Neuronal stem cell (in vitro differentiated cells): Measurements from ENCODE around the gene BCL2L15.
A peak's percentile ranks its signal among the peaks of the same experiment; 100 is the strongest.

Source experiments
- DNase-seq: peaks from one replicate; pipeline ENCODE4 v3.0.0-alpha.2; 2013; ENCODE audit warnings: low spot score
- H2AFZ ChIP-seq: one replicate; pipeline ENCODE4 v1.6.1; 2013; ENCODE audit warnings: mild to moderate bottlenecking, low read length, inconsistent platforms
- H2AK5ac ChIP-seq: 2 replicates; pipeline ENCODE4 v1.6.1; 2013; ENCODE audit warnings: low read depth, mild to moderate bottlenecking, inconsistent platforms, low read length, moderate library complexity, mixed read lengths
- H2BK120ac ChIP-seq: 2 replicates; pipeline ENCODE4 v1.6.1; 2013; ENCODE audit warnings: low read depth, mild to moderate bottlenecking, inconsistent platforms, low read length, moderate library complexity, mixed read lengths
- H2BK12ac ChIP-seq: one replicate; pipeline ENCODE4 v1.6.1; 2013; ENCODE audit warnings: low read length, inconsistent platforms
- H2BK15ac ChIP-seq: 2 replicates; pipeline ENCODE4 v1.6.1; 2013; ENCODE audit warnings: mild to moderate bottlenecking, low read length, inconsistent platforms, mixed read lengths
- H2BK5ac ChIP-seq: one replicate; pipeline ENCODE4 v1.6.1; 2013; ENCODE audit warnings: inconsistent platforms, mild to moderate bottlenecking, low read length, moderate library complexity
- H3K14ac ChIP-seq: one replicate; pipeline ENCODE4 v1.6.1; 2013; ENCODE audit warnings: low read length, inconsistent platforms
- H3K18ac ChIP-seq: 2 replicates; pipeline ENCODE4 v1.6.1; 2013; ENCODE audit warnings: low read length, inconsistent platforms
- H3K23ac ChIP-seq: 2 replicates; pipeline ENCODE4 v1.6.1; 2013; ENCODE audit warnings: low read depth, mild to moderate bottlenecking, mixed read lengths, low read length, inconsistent platforms; ENCODE audit not compliant: poor library complexity
- H3K27ac ChIP-seq: replicated peaks from 3 replicates; pipeline ENCODE4 v1.5.1; 2013; ENCODE audit warnings: low read length, inconsistent platforms
- H3K27me3 ChIP-seq, 3 experiments: 2 replicates each; pipeline ENCODE4 v1.6.1; 2013; ENCODE audit warnings: low read length in 3 of 3, mild to moderate bottlenecking in 2 of 3, inconsistent platforms in 1 of 3, low read depth in 1 of 3, mixed read lengths in 1 of 3, moderate library complexity in 1 of 3; ENCODE audit not compliant: control insufficient read depth in 3 of 3, insufficient read depth in 3 of 3
- H3K36me3 ChIP-seq, 2 donors: replicated peaks in 1 of 2; 2 replicates each; pipeline ENCODE4 v1.6.1; 2013; ENCODE audit warnings: low read length in 2 of 2; ENCODE audit not compliant: control insufficient read depth in 2 of 2, insufficient read depth in 2 of 2
- H3K4ac ChIP-seq: 2 replicates; pipeline ENCODE4 v1.6.1; 2013; ENCODE audit warnings: inconsistent platforms, mild to moderate bottlenecking, low read length, moderate library complexity
- H3K4me1 ChIP-seq, 2 donors: 1 replicate in 1 of 2; 2 replicates in 1 of 2; pipeline ENCODE4 v1.6.1; 2013; ENCODE audit warnings: low read length in 2 of 2, low read depth in 1 of 2; ENCODE audit not compliant: control insufficient read depth in 2 of 2, insufficient read depth in 1 of 2
- H3K4me2 ChIP-seq: one replicate; pipeline ENCODE4 v1.6.1; 2013; ENCODE audit warnings: mild to moderate bottlenecking, low read length, inconsistent platforms; ENCODE audit not compliant: insufficient read depth, poor library complexity, severe bottlenecking
- H3K4me3 ChIP-seq, 2 donors: 2 replicates each; pipeline ENCODE4 v1.5.1; 2013; ENCODE audit warnings: low read length in 2 of 2, mild to moderate bottlenecking in 2 of 2, inconsistent platforms in 1 of 2, moderate library complexity in 1 of 2
- H3K79me1 ChIP-seq: one replicate; pipeline ENCODE4 v1.6.1; 2013; ENCODE audit warnings: low read depth, mild to moderate bottlenecking, inconsistent platforms, low read length, moderate library complexity
- H3K9ac ChIP-seq: one replicate; pipeline ENCODE4 v1.6.1; 2013; ENCODE audit warnings: mild to moderate bottlenecking, low read depth, low read length, inconsistent platforms; ENCODE audit not compliant: poor library complexity
- H3K9me3 ChIP-seq, 2 donors: replicated peaks in 1 of 2; 2 replicates each; pipeline versions ENCODE3 to v1.6.1; 2013; ENCODE audit warnings: low read length in 2 of 2, mild to moderate bottlenecking in 2 of 2, inconsistent platforms in 1 of 2, low read depth in 1 of 2, mixed read lengths in 1 of 2, moderate library complexity in 1 of 2; ENCODE audit not compliant: control insufficient read depth in 2 of 2, insufficient read depth in 1 of 2
- H4K8ac ChIP-seq: one replicate; pipeline ENCODE4 v1.6.1; 2013; ENCODE audit warnings: low read depth, mild to moderate bottlenecking, inconsistent platforms, low read length, moderate library complexity
- H4K91ac ChIP-seq: one replicate; pipeline ENCODE4 v1.6.1; 2013; ENCODE audit warnings: low read length, low read depth, mild to moderate bottlenecking, inconsistent platforms; ENCODE audit not compliant: poor library complexity
- WGBS, 2 donors: extraction: QIAGEN DNeasy Blood & Tissue Kit; methylation state at CpG; one replicate each; pipeline ENCODE4 v1.1.7; 2013; ENCODE audit warnings: missing lambda C conversion rate in 2 of 2, mixed read lengths in 1 of 2; ENCODE audit not compliant: insufficient read length in 2 of 2, insufficient replicate concordance in 1 of 2; ENCODE audit errors: extremely low coverage in 2 of 2; 5-methylcytosine and 5-hydroxymethylcytosine counted together

The BCL2L15 gene

DNA sequence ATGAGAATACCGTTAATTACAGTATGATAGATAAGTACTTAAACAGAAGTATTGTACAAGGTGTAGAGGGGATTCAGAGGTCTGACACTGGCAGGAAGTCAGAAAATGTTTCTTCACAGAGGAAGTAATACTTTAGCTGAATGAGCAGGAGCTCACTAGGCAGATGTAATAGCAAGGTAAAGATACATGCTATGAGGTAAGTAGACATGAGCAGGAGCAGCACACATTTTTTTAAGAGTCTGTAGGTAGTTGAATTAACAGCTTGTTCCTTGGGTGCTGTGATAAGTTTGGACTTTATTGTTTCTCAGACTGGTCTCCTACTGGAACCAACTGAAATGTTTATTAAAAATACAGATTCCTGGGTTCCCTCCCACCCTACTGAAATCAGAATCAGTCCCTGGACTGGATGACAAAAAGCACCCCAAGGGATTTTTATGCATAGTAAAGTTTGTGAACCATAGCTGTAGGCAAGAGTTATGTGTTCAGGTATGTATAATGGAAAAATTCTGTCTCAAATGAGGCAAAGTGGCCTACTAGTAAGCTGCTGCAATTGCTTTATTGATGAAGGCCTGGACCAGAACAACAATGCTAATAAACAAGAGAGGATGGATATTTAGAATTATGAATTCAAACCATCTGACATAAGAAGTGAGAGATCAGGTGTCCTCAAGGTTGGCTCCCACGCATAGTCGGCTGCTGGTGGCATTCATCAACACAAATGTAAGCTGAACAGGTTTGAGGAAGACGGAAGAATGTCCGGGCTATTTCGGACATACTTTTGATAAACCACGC is 16.3 kb upstream of the BCL2L15 start:
- peak overlapping the region; percentile 72 to 99 for H3K4me3 ChIP-seq
- H3K9me3 ChIP-seq = no peaks in the 10 kb centered on the region
- H3K27ac ChIP-seq = peak overlapping the region; percentile 5
- WGBS, 2 donors = no CpG with 5 or more reads among the region's 7 CpGs
- no peaks in the 10 kb centered on the region for H3K27me3 ChIP-seq
- DNase-seq = no peak
- peak overlapping the region; percentile 89 for H3K4me2 ChIP-seq
- H3K79me1 ChIP-seq = peaks cover 4% of the 10 kb centered on the region
- peaks cover 2 to 6% of the 10 kb centered on the region in 2 donors for H3K4me1 ChIP-seq
- H3K14ac ChIP-seq = no peak overlapping the region
- no peak overlapping the region for H3K18ac ChIP-seq
- peak overlapping the region; percentile 91 for H2AFZ ChIP-seq
- H4K8ac ChIP-seq = no peak overlapping the region
- no peak overlapping the region for H4K91ac ChIP-seq
- H2BK12ac ChIP-seq = no peak overlapping the region
- H3K4ac ChIP-seq = no peak overlapping the region
- H3K23ac ChIP-seq = no peak overlapping the region
- H3K36me3 ChIP-seq = peaks cover 10 to 55% of the 10 kb centered on the region in 2 donors
- no peak overlapping the region for H3K9ac ChIP-seq
- H2BK5ac ChIP-seq = no peak overlapping the region
- no peak overlapping the region for H2AK5ac ChIP-seq
- H2BK120ac ChIP-seq = no peak overlapping the region
- no peak overlapping the region for H2BK15ac ChIP-seq

DNA sequence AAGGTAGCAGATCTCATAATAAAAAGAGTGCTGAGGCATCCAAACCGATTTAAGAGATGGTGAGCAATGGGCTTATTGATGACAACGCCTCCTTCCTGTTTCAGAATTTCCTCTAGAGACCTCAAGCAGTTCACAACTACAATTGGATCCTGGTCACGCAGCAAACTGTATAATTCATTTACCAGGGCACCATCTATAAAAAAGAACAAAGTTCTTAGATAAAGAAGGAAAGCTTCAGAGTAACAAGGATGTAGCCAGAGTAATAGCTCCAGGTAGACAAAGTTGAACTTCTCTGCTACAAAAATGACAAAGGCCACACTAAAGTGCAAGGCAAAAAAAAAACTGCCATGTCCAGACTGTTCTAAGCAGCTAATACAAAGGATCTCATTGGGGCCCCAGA is 13.8 kb upstream of the BCL2L15 start:
- Histone ChIP-seq H3K14ac (no peak overlapping the region), H3K4me2 (no peak overlapping the region), H2BK12ac (no peak overlapping the region), H2AFZ (no peak overlapping the region), H3K23ac (no peak overlapping the region), H3K79me1 (peaks cover 4% of the 10 kb centered on the region), H2AK5ac (no peak overlapping the region), H3K27ac (no peak overlapping the region), H2BK5ac (no peak overlapping the region), H3K4me1 (peaks cover 2 to 6% of the 10 kb centered on the region in 2 donors), H3K4ac (no peak overlapping the region), H3K9ac (no peak overlapping the region), H3K4me3 (no peak overlapping the region), H4K91ac (no peak overlapping the region), H3K18ac (no peak overlapping the region), H2BK120ac (no peak overlapping the region), H3K27me3 (no peaks in the 10 kb centered on the region), H4K8ac (no peak overlapping the region), H3K36me3 (peaks cover 6 to 55% of the 10 kb centered on the region in 2 donors), H2BK15ac (no peak overlapping the region), H3K9me3 (no peaks in the 10 kb centered on the region)
- no CpG with 5 or more reads among the region's 3 CpGs for WGBS, 2 donors
- DNase-seq = no peak

DNA sequence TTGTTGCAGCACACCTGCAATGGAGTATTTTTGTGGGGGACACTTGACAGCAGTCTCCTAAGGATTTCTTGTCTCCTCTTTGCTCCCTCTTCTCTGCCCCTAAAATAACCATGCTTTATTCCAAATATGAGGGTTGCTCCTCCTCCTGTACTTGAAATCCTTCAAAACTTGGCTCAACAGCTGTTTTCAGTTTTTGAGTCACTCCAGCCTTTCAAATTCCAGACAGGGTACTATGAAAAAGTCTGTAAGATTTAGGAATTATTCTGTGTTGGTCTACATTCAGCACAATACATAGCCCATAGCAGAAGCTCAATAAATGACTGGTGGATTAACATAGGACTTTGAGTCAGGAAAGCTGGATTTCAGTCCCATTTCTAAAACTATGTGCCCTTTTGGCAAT is 11.7 kb upstream of the BCL2L15 start:
- Histone ChIP-seq H3K4me3 (no peak overlapping the region), H3K79me1 (peaks cover 1% of the 10 kb centered on the region), H3K14ac (no peak overlapping the region), H2BK15ac (no peak overlapping the region), H2AK5ac (no peak overlapping the region), H3K36me3 (peaks cover 6 to 74% of the 10 kb centered on the region in 2 donors), H3K4ac (no peak overlapping the region), H2BK5ac (no peak overlapping the region), H3K9ac (no peak overlapping the region), H4K91ac (no peak overlapping the region), H4K8ac (no peak overlapping the region), H3K18ac (no peak overlapping the region), H3K23ac (no peak overlapping the region), H3K27me3 (no peaks in the 10 kb centered on the region), H2AFZ (no peak overlapping the region), H3K4me2 (no peak overlapping the region), H3K27ac (no peak overlapping the region), H3K9me3 (no peaks in the 10 kb centered on the region), H2BK120ac (no peak overlapping the region), H3K4me1 (peaks cover 2 to 4% of the 10 kb centered on the region in 2 donors), H2BK12ac (no peak overlapping the region)
- DNase-seq = no peak

DNA sequence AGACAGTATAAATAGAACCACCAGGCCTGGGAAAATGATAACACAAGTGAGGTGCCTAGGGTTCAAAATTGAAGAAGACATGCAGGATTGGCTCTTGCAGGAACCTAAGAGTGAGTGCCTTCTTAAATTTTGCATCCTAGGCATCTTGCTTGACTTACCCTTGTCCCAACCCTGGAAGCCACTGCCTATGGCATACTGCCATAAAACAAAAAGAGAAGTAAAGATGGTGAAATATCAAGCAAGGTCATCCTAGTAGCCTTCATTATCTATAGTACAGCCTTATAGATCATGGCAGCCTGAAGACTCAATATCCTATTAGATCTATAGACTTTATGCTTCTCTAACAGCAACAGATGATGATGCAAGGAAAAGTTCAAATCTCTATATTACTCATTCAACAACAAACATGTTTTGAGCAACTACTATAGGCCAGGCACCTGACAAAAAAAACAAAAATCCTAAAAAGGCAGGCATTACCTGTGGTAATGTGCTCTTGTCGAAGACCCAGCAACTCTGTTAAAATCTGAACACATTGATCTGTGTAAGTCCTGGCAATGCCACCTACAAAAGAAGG is 10.9 kb upstream of the BCL2L15 start:
- Histone ChIP-seq H3K4me2 (no peak overlapping the region), H3K36me3 (peaks cover 6 to 77% of the 10 kb centered on the region in 2 donors)

More for the DNA sequence above, 10.9 kb upstream of the BCL2L15 start:
- Histone ChIP-seq H3K23ac (no peak overlapping the region), H2AK5ac (no peak overlapping the region), H3K27me3 (no peaks in the 10 kb centered on the region), H2AFZ (no peak overlapping the region), H3K14ac (no peak overlapping the region), H2BK15ac (no peak overlapping the region), H3K4me3 (no peak overlapping the region), H3K27ac (no peak overlapping the region), H3K4me1 (no peaks in the 10 kb centered on the region), H2BK12ac (no peak overlapping the region), H3K79me1 (peaks cover 1% of the 10 kb centered on the region), H2BK120ac (no peak overlapping the region), H4K8ac (no peak overlapping the region), H3K4ac (no peak overlapping the region), H3K9ac (no peak overlapping the region), H3K18ac (no peak overlapping the region), H3K9me3 (no peaks in the 10 kb centered on the region), H2BK5ac (no peak overlapping the region), H4K91ac (no peak overlapping the region)
- no CpG with 5 or more reads among the region's 1 CpG for WGBS, 2 donors
- DNase-seq = no peak
